HG02588 (cell line): Measurements from ENCODE around the gene EHD3.

Source experiments
- ATAC-seq: cut with Tn5 transposase; IDR thresholded peaks from one replicate; pipeline ENCODE4 v1.9.1; 2021; ENCODE audit warnings: mild to moderate bottlenecking, moderate library complexity; ENCODE audit not compliant: unreplicated experiment

EHD3 gene

GRCh38 chr2:31253356-31254131 lies 19.6 kb downstream of the EHD3 start:
- ATAC-seq: no peak

DNA sequence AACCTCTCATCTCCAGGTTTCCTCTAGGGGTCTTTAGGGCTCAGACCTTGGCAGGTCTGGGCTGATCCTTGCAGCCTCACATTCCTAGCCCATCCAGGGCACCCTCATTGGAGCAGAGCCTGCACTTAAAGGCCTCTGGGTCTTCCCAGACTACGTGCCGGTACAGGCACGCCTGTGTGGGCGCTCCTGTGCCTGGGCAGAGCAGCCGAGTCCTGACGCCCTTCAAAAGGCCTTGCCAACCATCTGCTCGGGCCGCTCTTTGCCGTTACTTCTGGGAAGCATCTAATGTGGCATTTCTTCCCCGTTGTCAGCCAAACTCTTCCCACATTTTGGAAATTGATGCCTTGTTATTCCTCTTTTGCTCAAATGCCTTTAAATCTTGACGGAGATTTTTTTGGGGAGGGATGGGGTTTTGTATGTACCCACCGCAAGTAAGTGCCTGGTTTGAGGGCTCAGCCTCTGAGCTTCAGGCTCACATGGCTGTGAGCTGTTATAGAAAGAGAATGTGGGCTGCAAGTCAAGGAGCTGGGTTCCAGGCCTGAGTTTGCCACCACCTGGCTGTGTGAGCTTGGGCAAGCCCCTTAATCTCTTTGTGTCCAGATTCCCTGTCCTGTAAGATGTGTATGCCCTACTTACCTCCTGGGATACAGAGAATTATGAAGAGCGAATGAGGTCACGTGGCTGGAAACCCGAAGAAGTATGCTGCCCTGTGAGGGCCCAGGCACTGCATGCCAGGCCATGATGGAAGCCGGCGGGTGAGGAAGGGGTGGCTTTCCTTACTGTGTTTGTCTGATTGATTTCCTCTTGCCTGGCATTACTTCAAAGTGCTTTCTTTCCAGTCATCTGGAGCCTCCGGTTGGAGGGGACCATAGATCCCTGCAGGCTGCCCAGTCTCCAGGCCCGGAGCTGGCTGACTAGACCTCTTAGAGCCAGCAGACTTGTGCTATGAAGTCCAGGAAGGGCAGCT lies 20.6 kb downstream of the EHD3 start:
- ATAC-seq: no peak

DNA sequence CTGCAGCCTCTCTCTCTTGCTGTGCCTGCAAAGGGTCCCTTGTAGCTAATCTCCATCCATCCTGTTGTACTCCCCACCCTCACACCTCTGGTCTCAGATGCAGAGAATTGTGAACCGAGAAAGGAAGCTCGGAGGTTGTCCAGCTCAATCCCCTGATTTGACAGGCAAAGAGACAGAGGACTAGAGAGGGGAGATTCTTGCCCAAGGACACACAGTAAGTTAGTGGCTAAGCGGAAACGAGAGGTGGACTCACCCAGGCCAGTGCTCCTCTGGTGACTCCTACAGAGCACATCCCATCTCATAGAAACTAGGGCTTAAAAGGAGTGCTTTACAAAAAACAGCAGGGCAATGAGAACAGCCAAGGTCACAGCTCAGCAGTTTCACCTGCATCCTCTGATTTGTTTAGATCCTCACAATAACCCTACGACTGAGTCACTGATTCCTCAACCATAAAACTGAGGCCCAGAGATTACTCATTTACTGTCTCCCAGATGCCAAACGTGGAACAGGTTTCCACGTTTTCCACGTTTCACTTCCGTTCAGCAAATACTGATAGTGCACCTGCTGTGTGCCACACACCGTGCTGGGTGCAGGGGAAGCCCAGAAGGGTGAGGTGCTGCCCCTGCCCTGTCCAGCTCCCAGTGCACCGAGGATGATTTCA lies 22.1 kb downstream of the EHD3 start:
- ATAC-seq: peak; percentile 60

- no peak for ATAC-seq
Measured at GRCh38 chr2:31256611-31257382, 22.8 kb downstream of the EHD3 start.

GRCh38 chr2:31258351-31258750 lies 24.4 kb downstream of the EHD3 start:
- peak; percentile 30 for ATAC-seq

DNA sequence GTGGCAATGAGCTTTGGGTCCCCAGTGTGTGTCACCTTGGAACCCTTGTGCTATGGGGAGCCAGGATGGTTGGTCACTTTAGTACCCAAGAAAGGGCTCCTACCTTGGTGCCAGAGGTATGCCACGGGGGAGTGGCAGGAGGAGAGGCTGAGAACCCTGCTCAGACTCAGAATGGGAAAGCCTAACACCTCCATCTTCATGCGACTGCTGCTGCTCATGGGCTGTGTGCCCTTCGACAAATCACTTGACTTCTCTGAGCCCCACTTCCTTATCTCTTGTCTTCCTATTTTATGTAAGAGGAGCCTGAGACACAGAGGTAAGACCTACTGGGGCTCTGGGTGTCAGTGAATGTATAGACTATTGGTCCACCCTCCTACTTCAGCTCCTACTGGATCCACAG lies 25.1 kb downstream of the EHD3 start:
- no peak for ATAC-seq

GRCh38 chr2:31260870-31261269 lies 26.9 kb downstream of the EHD3 start:
- no peak for ATAC-seq

- ATAC-seq: no peak
Measured at GRCh38 chr2:31263636-31264190, 29.8 kb downstream of the EHD3 start.

DNA sequence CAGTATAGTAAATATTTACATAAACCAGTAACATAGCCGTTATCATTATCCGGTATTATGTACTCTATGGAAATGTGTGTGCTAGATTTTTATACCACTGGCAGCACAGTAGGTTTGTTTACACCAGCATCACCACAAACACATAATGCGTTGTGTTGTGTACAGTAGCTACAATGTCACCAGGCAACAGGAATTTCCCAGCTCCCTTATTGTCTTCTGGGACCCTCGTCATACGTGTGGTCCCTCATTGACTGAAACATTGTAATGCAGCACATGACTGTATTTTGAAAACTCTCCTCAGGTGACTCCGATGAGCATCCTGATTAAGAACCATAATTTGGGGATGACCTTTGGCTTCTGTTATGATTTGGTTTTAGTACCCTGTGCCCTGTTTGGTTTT lies 31.3 kb downstream of the EHD3 start:
- ATAC-seq: no peak

DNA sequence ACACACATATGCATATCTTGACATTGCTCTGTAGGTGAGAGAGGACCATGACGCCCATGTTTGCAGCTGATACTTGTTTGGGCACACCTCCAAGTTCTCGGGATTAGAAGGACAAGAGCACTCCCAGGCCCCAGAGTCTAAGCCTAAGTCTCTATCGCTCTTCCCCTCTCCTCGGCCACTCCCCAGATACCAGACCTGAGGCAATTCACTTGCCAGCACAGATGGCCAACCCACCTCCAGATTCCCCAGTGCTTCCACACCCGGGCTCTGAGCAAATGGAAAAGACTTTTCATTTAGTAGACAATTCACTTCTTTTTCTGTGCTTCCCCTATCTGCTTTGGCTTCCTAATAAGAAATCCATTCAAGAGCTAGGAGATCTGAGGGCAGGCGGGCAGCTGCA lies 32.9 kb downstream of the EHD3 start:
- ATAC-seq: no peak

DNA sequence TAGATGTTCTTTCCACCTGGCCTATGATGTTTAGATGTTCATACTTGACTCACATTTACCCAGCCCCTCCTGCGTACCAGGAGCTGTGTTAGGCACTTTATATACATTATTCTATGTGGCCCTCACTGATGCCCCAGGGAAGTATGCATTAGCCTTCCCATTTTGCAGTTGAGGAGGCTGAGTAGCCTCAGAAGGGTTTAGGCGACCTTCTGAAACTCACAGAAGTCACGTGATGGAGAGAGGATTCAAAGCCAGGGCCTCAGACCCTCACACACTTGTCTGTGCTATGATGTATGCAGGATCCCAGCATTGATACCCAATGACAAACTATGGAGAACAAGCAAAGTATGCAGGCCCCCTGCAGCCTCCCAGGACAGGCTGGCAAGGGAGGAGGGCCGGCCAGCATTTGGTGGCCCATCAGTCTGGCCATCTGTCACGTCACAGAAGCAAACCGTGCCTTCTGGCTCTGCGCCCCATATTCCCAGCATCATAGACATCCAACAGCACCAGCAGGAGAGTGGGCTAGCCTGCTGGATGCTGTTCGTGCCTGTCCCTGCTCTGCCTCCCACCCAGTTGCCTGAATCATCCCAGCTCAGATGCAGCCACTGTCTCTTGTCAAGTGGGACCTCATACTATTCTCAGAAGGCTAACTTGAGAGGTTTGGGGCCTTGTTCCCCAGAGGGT lies 33.6 kb downstream of the EHD3 start:
- ATAC-seq: no peak

- no peak for ATAC-seq
Measured at GRCh38 chr2:31268344-31268743, 34.4 kb downstream of the EHD3 start.

- no peak for ATAC-seq
Measured at GRCh38 chr2:31269087-31269486, 35.1 kb downstream of the EHD3 start.

- ATAC-seq: no peak
Measured at GRCh38 chr2:31270131-31270530, 36.2 kb downstream of the EHD3 start.

GRCh38 chr2:31270822-31271231 lies 36.9 kb downstream of the EHD3 start:
- no peak for ATAC-seq

DNA sequence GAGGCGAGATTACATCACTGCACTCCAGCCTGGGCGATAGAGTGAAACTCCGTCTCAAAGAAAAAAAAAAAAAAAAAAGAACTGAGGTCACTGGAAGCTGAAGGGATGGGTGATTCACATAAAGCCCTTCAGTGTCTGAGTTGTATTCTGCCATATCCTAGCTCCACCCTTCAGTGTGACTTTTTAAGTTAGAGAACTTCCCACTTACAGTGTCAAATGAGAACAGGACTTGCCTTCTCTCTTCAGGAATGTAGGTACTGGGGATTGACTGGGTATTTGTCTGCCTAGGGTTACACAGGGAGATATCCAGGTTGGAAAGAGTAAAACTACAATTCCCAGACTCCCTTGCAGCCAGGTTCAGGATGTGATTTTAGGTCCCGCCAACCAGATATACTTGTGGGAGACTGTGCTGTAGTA lies 37.9 kb downstream of the EHD3 start:
- ATAC-seq: no peak

DNA sequence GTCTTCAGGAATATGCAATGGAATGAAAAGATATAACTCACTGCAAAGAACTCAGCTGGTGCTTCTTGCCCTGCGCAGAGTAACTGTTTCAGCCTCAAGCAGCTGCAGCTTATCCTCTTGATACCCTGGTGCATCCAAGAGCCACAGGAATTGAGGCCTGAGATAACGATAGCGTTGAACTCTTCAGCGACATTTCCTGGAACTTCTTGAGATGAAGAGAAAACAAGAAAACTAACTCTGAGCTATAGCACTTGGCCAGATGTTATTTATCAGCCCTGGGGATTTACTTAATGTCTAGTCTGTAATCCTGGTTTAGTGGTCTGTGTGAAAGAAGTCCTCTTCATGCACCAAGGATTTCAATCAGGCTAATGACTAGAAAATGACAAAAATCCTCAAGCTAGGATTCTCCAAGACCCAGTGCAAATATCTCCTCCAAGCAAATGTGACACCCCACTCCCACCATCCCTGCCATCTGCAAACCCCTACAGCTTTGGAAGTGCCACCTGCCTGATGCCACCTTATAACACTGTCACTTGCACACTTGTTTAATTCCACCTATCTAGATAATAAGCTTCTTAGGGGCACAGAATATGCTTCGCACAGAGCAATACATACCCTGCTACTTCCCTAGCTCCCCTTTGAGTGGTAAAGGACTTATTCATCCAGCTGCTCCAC lies 40.6 kb downstream of the EHD3 start:
- ATAC-seq: no peak

GRCh38 chr2:31275976-31276375 lies 42.0 kb downstream of the EHD3 start:
- no peak for ATAC-seq

GRCh38 chr2:31277621-31278020 lies 43.7 kb downstream of the EHD3 start:
- no peak for ATAC-seq
